SK-N-SH treated with all-trans-retinoic acid at 6 μM for 48 hours (cell line): ENCODE measurements around the gene LCN9.

Experiments used
- ATAC-seq: fragments of 200-7000 bp; cut with Tn5 transposase; 3 replicates; pipeline ENCODE4 v1.9.1; 2020; ENCODE audit warnings: mild to moderate bottlenecking, moderate library complexity
- ARNTL ChIP-seq: fragments of 450-650 bp; formaldehyde crosslinking; IDR thresholded peaks from 2 replicates; pipeline ENCODE4 v1.5.0; 2020; ENCODE audit warnings: low read depth, mild to moderate bottlenecking, moderate library complexity, borderline replicate concordance
- BACH2 ChIP-seq: fragments of 250-450 bp; sonication (Bioruptor Pico); IDR thresholded peaks from 2 replicates; pipeline ENCODE4 v1.9.0; 2021; ENCODE audit warnings: mild to moderate bottlenecking, borderline replicate concordance
- CSDC2 ChIP-seq: fragments of 250-450 bp; sonication (Bioruptor Pico); IDR thresholded peaks from 2 replicates; pipeline ENCODE4 v1.5.0; 2020; ENCODE audit warnings: mild to moderate bottlenecking, moderate library complexity
- ESRRG ChIP-seq: fragments of 250-450 bp; sonication (Bioruptor Pico); IDR thresholded peaks from 2 replicates; pipeline ENCODE4 v1.6.1; 2021; ENCODE audit warnings: mild to moderate bottlenecking
- GLIS3 ChIP-seq: fragments of 250-450 bp; sonication (Bioruptor Pico); IDR thresholded peaks from 2 replicates; pipeline ENCODE4 v1.5.0; 2020; ENCODE audit warnings: mild to moderate bottlenecking, moderate library complexity
- ISL1 ChIP-seq: fragments of 250-450 bp; sonication (Bioruptor Pico); IDR thresholded peaks from 2 replicates; pipeline ENCODE4 v2.1.2; 2022; ENCODE audit warnings: mild to moderate bottlenecking, moderate library complexity
- OSR1 ChIP-seq: fragments of 250-450 bp; sonication (Bioruptor Pico); IDR thresholded peaks from 2 replicates; pipeline ENCODE4 v1.8.0; 2022; ENCODE audit warnings: moderate library complexity, mild to moderate bottlenecking, inconsistent platforms
- PATZ1 ChIP-seq: fragments of 250-450 bp; sonication (Bioruptor Pico); IDR thresholded peaks from 2 replicates; pipeline ENCODE4 v1.8.0; 2020; ENCODE audit warnings: mild to moderate bottlenecking, moderate library complexity, borderline replicate concordance
- PPARA ChIP-seq: fragments of 250-450 bp; sonication (Bioruptor Pico); IDR thresholded peaks from 2 replicates; pipeline ENCODE4 v1.5.0; 2020; ENCODE audit warnings: mild to moderate bottlenecking, borderline replicate concordance
- RARB ChIP-seq: fragments of 250-450 bp; sonication (Bioruptor Pico); IDR thresholded peaks from 2 replicates; pipeline ENCODE4 v1.8.0; 2021; ENCODE audit warnings: mild to moderate bottlenecking, moderate library complexity
- SNAI2 ChIP-seq: fragments of 250-450 bp; sonication (Bioruptor Pico); IDR thresholded peaks from 2 replicates; pipeline ENCODE4 v1.5.0; 2020; ENCODE audit warnings: mild to moderate bottlenecking, moderate library complexity
- TSHZ2 ChIP-seq: fragments of 250-450 bp; sonication (Bioruptor Pico); IDR thresholded peaks from 2 replicates; pipeline ENCODE4 v1.5.0; 2020; ENCODE audit warnings: mild to moderate bottlenecking, moderate library complexity
- ZC3H10 ChIP-seq: fragments of 250-450 bp; sonication (Bioruptor Pico); IDR thresholded peaks from 2 replicates; pipeline ENCODE4 v1.5.1; 2021; ENCODE audit warnings: mild to moderate bottlenecking, moderate library complexity
- ZFP3 ChIP-seq: fragments of 250-450 bp; sonication (Bioruptor Pico); IDR thresholded peaks from 2 replicates; pipeline ENCODE4 v1.5.0; 2020; ENCODE audit warnings: mild to moderate bottlenecking, moderate library complexity
- ZFP30 ChIP-seq: fragments of 450-650 bp; formaldehyde crosslinking; IDR thresholded peaks from 2 replicates; pipeline ENCODE4 v1.5.0; 2022; ENCODE audit warnings: mild to moderate bottlenecking, moderate library complexity
- ZNF565 ChIP-seq: fragments of 450-650 bp; formaldehyde crosslinking; conservative IDR thresholded peaks from 2 replicates; pipeline ENCODE4 v1.5.0; 2020; ENCODE audit warnings: low read depth, mild to moderate bottlenecking, moderate library complexity
- ZNF70 ChIP-seq: fragments of 450-650 bp; formaldehyde crosslinking; IDR thresholded peaks from 2 replicates; pipeline ENCODE4 v1.5.0; 2020; ENCODE audit warnings: mild to moderate bottlenecking, moderate library complexity
- TF ChIP-seq, protein P1 (sequence below): fragments of 250-450 bp; sonication (Bioruptor Pico); IDR thresholded peaks from 2 replicates; pipeline ENCODE4 v1.5.1; 2020; ENCODE audit warnings: low read depth, mild to moderate bottlenecking, moderate library complexity
- TF ChIP-seq, protein P2 (sequence below): fragments of 250-450 bp; sonication (Bioruptor Pico); IDR thresholded peaks from 2 replicates; pipeline ENCODE4 v1.8.0; 2021; ENCODE audit warnings: low read depth, mild to moderate bottlenecking, moderate library complexity, borderline replicate concordance

LCN9 gene

DNA sequence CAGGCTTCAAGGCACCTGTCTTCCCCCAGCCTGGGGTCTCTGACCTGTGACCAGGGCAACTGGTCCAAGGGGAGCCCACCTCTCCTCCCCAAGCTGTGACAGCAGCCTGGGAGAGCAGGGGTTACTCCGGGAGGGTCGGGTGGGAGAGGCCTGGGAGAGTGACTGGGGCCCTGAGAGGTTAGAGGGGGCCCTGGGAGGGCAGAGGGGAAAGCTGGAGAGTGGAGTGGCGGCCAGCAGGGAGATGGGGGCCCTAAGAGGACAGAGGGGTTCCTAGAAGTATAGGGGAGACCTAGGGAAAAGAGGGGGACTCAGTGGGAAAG, 302 bp downstream of the LCN9 start:
- ATAC-seq, result no peak
- no peak for TF ChIP-seq BACH2 (CRISPR knock-in tag)
- TF ChIP-seq PATZ1 (CRISPR knock-in tag), result no peak
- no peak for TF ChIP-seq ZC3H10 (CRISPR knock-in tag)
- TF ChIP-seq OSR1 (CRISPR knock-in tag), result no peak
- TF ChIP-seq, protein P1, sequence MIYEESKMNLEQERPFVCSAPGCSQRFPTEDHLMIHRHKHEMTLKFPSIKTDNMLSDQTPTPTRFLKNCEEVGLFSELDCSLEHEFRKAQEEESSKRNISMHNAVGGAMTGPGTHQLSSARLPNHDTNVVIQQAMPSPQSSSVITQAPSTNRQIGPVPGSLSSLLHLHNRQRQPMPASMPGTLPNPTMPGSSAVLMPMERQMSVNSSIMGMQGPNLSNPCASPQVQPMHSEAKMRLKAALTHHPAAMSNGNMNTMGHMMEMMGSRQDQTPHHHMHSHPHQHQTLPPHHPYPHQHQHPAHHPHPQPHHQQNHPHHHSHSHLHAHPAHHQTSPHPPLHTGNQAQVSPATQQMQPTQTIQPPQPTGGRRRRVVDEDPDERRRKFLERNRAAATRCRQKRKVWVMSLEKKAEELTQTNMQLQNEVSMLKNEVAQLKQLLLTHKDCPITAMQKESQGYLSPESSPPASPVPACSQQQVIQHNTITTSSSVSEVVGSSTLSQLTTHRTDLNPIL (CRISPR knock-in tag), result no peak
- TF ChIP-seq ZFP30 (CRISPR knock-in tag), result no peak
- no peak for TF ChIP-seq ZNF565 (CRISPR knock-in tag)
- no peak for TF ChIP-seq ZNF70 (CRISPR knock-in tag)
- no peak for TF ChIP-seq GLIS3 (CRISPR knock-in tag)
- TF ChIP-seq ZFP3, result no peak
- TF ChIP-seq ESRRG (CRISPR knock-in tag), result no peak

DNA sequence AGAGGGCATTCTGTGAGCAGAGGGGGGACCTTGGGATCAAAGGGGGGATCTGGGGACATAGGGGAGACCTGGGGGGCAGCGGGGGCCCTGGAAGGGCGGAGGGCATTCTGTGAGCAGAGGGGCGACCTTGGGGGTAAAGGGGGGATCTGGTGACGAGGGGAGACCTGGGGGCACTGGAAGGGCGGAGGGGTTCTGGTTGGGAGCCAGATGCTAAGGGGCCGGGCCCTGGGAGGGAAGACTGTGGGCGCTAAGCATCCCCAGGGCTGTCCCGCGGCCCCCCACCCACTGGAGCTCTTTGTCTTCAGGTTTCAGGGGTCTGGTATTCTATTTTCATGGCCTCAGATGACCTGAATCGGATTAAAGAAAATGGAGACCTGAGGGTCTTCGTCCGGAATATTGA, 748 bp downstream of the LCN9 start:
- no peak for ATAC-seq

More for the DNA sequence above, 748 bp downstream of the LCN9 start:
- TF ChIP-seq ZFP3, result no peak
- TF ChIP-seq SNAI2, result no peak
- no peak for TF ChIP-seq TSHZ2 (CRISPR knock-in tag)
- TF ChIP-seq PPARA (CRISPR knock-in tag), result no peak
- TF ChIP-seq RARB (CRISPR knock-in tag), result no peak
- no peak for TF ChIP-seq CSDC2 (CRISPR knock-in tag)
- TF ChIP-seq ARNTL (CRISPR knock-in tag), result no peak
- TF ChIP-seq BACH2 (CRISPR knock-in tag), result no peak
- TF ChIP-seq, protein P2, sequence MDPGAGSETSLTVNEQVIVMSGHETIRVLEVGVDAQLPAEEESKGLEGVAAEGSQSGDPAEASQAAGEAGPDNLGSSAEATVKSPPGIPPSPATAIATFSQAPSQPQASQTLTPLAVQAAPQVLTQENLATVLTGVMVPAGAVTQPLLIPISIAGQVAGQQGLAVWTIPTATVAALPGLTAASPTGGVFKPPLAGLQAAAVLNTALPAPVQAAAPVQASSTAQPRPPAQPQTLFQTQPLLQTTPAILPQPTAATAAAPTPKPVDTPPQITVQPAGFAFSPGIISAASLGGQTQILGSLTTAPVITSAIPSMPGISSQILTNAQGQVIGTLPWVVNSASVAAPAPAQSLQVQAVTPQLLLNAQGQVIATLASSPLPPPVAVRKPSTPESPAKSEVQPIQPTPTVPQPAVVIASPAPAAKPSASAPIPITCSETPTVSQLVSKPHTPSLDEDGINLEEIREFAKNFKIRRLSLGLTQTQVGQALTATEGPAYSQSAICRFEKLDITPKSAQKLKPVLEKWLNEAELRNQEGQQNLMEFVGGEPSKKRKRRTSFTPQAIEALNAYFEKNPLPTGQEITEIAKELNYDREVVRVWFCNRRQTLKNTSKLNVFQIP (CRISPR knock-in tag), result no peak
- TF ChIP-seq OSR1 (CRISPR knock-in tag), result no peak
- TF ChIP-seq ISL1 (CRISPR knock-in tag), result no peak
- no peak for TF ChIP-seq PATZ1 (CRISPR knock-in tag)
- no peak for TF ChIP-seq GLIS3 (CRISPR knock-in tag)
- TF ChIP-seq, protein P1 (CRISPR knock-in tag), result no peak
- no peak for TF ChIP-seq ZC3H10 (CRISPR knock-in tag)
